Measurements from ENCODE around the gene FUT7. TPM values are rescaled to one million over a fixed set of nuclear protein-coding genes. Genes with fewer than 3 reads are reported as not detected.

The FUT7 gene
- total RNA-seq, 1 experiment from 2014 or later: not detected

DNA sequence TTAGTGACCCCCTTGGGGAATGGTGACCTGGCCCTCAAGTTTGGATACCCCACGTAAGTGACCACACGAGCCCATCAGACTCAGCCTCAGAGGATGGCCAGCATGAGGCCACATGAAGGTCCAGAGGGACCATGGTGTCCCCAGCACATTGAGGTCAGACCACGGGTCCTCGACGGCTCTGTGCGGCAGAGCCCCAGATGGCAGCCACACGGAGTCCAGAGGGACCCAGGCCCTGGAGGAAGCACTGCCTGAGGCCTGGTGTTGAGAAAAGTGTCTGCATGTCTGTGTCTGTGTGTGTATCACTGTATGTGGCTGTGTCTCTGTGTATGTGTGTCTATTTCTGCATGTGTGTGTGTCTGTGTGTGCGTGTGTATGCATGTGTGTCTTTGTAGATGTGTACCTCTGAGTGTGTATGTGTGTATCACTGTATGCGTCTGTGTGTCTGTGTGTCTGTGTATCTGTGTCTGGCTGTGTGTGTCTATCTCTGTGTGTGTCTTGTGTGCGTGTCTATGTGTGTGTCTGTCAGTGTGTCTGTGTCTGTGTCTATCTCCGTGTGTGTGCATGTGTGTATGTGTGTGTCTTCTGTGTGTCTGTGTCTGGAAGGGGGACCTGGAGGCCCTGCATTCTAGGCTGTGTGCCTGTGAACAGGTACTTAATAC lies 48.1 kb downstream of the FUT7 start:
- no peak for DNase-seq (ENCODE audit: low read depth)

DNA sequence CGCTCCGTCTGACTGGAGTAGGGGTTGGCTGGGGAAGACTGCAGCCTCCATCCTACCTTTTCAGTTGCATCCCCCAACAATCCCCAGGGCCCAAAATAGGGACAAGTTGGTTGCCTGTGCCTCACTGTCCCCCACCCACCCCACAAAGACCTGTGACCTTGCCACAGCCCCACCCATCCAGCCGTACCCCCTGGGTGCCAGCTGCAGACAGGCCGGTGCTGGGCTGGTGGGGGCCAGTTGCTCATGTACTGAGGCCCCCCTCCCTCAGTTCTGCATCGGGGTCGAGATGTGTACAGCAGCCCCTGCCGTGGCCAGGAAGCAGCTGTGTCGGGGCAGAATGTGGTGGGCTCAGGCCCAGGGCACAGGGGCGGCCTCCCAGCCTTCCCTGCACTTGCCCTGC lies 48.7 kb downstream of the FUT7 start:
- no peak for DNase-seq (ENCODE audit: low read depth)

DNA sequence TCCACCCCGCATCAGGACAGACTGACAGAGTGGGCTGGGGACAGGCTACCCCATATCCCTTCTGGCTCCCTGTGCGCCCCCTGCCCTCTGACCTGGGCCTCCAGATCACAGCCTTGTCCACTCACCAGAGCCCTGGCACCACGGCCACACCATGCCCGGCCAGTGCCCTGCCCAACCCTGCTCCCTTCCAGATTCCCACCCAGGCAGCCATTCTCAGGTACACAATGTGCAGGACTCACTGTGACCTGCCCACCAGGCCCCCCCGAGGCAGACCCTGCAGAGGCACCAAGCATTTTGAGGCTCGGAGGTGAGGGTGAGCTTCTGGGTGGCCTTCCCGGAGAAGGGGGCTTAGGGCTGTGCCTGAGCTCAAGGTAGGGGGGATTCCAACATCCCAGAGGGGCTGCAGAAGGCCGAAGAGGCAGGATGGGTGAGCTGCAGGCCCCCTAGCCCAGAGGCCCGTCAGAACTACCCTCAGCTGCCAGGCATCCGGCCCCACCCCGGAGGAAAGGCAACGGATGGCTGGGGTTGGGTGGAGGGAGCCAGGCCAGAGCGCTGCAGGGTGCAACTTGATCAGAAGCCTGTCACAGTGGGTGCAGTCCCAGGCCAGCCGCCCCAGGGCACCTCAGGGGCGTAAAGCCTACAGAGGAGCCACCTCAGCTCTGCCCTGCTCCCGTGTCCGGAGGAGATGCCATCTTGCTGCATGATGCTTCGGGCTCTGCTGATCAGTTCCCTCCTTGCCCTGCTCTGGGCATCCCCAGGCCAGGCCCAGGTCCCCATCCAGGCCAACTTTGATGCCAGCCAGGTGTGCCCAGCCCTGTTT lies 49.4 kb downstream of the FUT7 start, which contains the start of gene LCNL1:
Gene LCNL1 (plus strand): TSS at position 762 of the 820 bp plus-strand sequence. CDS start 594 bp downstream, outside the sequence.
- no peak for DNase-seq (ENCODE audit: low read depth)

DNA sequence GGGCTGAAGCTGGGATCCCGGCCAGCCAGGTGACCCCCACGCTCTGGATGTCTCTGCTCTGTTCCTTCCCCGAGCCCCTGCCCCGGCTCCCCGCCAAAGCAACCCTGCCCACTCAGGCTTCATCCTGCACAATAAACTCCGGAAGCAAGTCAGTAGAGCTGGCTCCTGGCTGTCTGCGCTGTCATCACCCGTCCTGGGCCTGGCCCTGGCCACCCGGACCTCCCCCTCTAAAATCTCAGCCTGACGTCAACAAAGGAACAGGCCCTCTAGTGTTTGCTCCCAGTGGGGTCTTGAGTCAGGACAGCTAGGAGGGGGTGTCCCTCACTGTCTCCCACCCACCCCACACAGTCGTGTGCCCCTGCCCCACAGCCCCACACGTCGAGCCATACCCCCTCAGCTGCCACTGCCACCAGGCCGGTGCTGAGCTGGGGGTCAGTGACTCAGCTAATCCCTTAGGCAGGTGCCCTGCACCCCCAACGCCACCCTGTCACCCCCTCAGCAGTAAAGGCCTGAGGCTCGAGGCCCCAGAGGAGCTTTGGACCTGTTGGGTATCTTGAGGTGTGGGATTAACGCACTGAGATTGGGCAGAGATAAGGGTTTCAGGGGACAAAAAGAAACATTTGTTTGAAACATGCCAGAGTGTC lies 50.2 kb downstream of the FUT7 start:
- no peak for DNase-seq (ENCODE audit: low read depth)

DNA sequence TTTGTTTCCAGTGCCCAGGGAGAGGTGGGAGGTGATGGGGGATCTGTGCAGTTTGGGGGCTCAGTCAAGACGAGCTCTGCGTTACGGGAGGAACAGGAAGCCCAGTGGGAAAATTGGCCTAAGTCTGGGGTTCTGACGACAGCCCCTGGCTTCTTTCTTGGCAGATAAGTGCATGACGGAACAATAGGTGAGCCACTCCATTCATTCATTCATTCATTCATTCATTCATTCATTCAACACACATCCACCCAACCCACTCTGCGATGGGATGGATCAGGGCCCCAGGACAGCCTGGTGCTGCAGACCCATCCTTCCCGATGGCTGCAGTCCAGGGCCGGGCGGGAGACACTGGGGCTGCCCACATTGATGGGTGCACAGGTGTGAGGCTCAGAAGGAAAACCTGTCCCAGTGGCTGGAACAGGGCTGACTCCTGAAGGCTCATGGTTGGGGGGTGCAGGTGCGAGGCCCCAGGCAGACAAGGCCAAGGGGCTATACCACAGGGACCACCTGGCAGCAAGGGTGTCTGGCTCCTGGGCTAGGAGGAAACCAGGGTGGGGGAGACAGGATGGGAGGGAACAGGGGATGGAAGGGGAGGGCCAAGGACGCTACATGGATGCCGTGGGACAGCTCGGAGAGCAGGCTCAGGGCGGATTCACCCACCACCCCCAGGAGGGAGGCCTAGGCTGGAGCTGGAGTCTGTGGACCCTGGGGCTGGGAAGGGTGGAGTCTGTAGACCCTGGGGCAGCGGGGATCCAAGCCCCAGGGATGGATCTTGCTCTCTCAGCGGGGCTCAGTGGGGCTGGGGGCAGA lies 51.0 kb downstream of the FUT7 start:
- DNase-seq (ENCODE audit: low read depth): no peak

Other genes starting within 250 kb of the FUT7 start
- 46.9 and 61.6 TPM in 2 replicates for gene TMEM141, start 240.7 kb downstream of the FUT7 start, total RNA-seq (2014; rRNA removed; shearing (Covaris generic))
- 0.23 TPM in 1 of 2 replicates, not detected in the other for gene CCDC183, start 235.8 kb downstream of the FUT7 start, total RNA-seq (2014; rRNA removed; shearing (Covaris generic))
- gene RABL6, start 224.1 kb downstream of the FUT7 start, total RNA-seq (2014; rRNA removed; shearing (Covaris generic)): 64.7 and 69.4 TPM in 2 replicates
- gene AJM1, start 189.6 kb downstream of the FUT7 start, total RNA-seq (2014; rRNA removed; shearing (Covaris generic)): 0.18 and 0.74 TPM in 2 replicates
- gene PHPT1, start 182.7 kb downstream of the FUT7 start, total RNA-seq (2014; rRNA removed; shearing (Covaris generic)): 67.5 and 92.7 TPM in 2 replicates
- gene MAMDC4, start 179.7 kb downstream of the FUT7 start, total RNA-seq (2014; rRNA removed; shearing (Covaris generic)): 2.1 and 6.1 TPM in 2 replicates
- 379 and 424 TPM in 2 replicates for gene EDF1, start 165.8 kb downstream of the FUT7 start, total RNA-seq (2014; rRNA removed; shearing (Covaris generic))
- gene TRAF2, start 145.6 kb downstream of the FUT7 start, total RNA-seq (2014; rRNA removed; shearing (Covaris generic)): 25.4 and 34.6 TPM in 2 replicates
- 98.8 and 99.2 TPM in 2 replicates for gene FBXW5, start 87.3 kb downstream of the FUT7 start, total RNA-seq (2014; rRNA removed; shearing (Covaris generic))
- gene C8G, start 86.8 kb downstream of the FUT7 start, total RNA-seq (2014; rRNA removed; shearing (Covaris generic)): 1.2 TPM in 1 of 2 replicates, not detected in the other
- gene LCN12, start 79.8 kb downstream of the FUT7 start, total RNA-seq (2014; rRNA removed; shearing (Covaris generic)): not detected in 2 replicates
- not detected in 2 replicates for gene PTGDS, start 54.6 kb downstream of the FUT7 start, total RNA-seq (2014; rRNA removed; shearing (Covaris generic))
- not detected in 2 replicates for gene LCNL1, start 49.1 kb downstream of the FUT7 start, total RNA-seq (2014; rRNA removed; shearing (Covaris generic))
- gene PAXX, start 39.7 kb downstream of the FUT7 start, total RNA-seq (2014; rRNA removed; shearing (Covaris generic)): 60.5 and 66.9 TPM in 2 replicates
- 0.18 and 3.9 TPM in 2 replicates for gene CLIC3, start 35.5 kb downstream of the FUT7 start, total RNA-seq (2014; rRNA removed; shearing (Covaris generic))
- gene ABCA2, start 3.9 kb downstream of the FUT7 start, total RNA-seq (2014; rRNA removed; shearing (Covaris generic)): 1.2 and 2.2 TPM in 2 replicates
- 15.9 and 17.4 TPM in 2 replicates for gene NPDC1, start 14.1 kb upstream of the FUT7 start, total RNA-seq (2014; rRNA removed; shearing (Covaris generic))
- gene ENTPD2, start 22.0 kb upstream of the FUT7 start, total RNA-seq (2014; rRNA removed; shearing (Covaris generic)): not detected in 2 replicates
- gene SAPCD2, start 38.5 kb upstream of the FUT7 start, total RNA-seq (2014; rRNA removed; shearing (Covaris generic)): 69.8 and 86.6 TPM in 2 replicates
- 6.1 and 12.4 TPM in 2 replicates for gene UAP1L1, start 45.4 kb upstream of the FUT7 start, total RNA-seq (2014; rRNA removed; shearing (Covaris generic))
- 57.5 and 61.9 TPM in 2 replicates for gene MAN1B1, start 54.9 kb upstream of the FUT7 start, total RNA-seq (2014; rRNA removed; shearing (Covaris generic))
- 23.0 and 35.4 TPM in 2 replicates for gene DPP7, start 82.6 kb upstream of the FUT7 start, total RNA-seq (2014; rRNA removed; shearing (Covaris generic))
- gene GRIN1, start 107.1 kb upstream of the FUT7 start, total RNA-seq (2014; rRNA removed; shearing (Covaris generic)): 0.06 TPM in 1 of 2 replicates, not detected in the other
- gene LRRC26, start 138.0 kb upstream of the FUT7 start, total RNA-seq (2014; rRNA removed; shearing (Covaris generic)): not detected in 2 replicates
- gene TMEM210, start 140.0 kb upstream of the FUT7 start, total RNA-seq (2014; rRNA removed; shearing (Covaris generic)): not detected in 2 replicates
- 11.3 and 23.5 TPM in 2 replicates for gene ANAPC2, start 156.5 kb upstream of the FUT7 start, total RNA-seq (2014; rRNA removed; shearing (Covaris generic))
- gene SSNA1, start 156.6 kb upstream of the FUT7 start, total RNA-seq (2014; rRNA removed; shearing (Covaris generic)): 169 and 188 TPM in 2 replicates
- gene TPRN, start 168.7 kb upstream of the FUT7 start, total RNA-seq (2014; rRNA removed; shearing (Covaris generic)): 11.7 and 12.8 TPM in 2 replicates
- gene TMEM203, start 173.6 kb upstream of the FUT7 start, total RNA-seq (2014; rRNA removed; shearing (Covaris generic)): 62.3 and 65.4 TPM in 2 replicates
- gene NDOR1, start 173.6 kb upstream of the FUT7 start, total RNA-seq (2014; rRNA removed; shearing (Covaris generic)): 14.3 and 15.3 TPM in 2 replicates
- gene RNF208, start 190.2 kb upstream of the FUT7 start, total RNA-seq (2014; rRNA removed; shearing (Covaris generic)): not detected in 2 replicates
- gene CYSRT1, start 193.1 kb upstream of the FUT7 start, total RNA-seq (2014; rRNA removed; shearing (Covaris generic)): 0.91 TPM in 1 of 2 replicates, not detected in the other
- 0.21 TPM in 1 of 2 replicates, not detected in the other for gene RNF224, start 195.4 kb upstream of the FUT7 start, total RNA-seq (2014; rRNA removed; shearing (Covaris generic))
- not detected in 2 replicates for gene SLC34A3, start 198.8 kb upstream of the FUT7 start, total RNA-seq (2014; rRNA removed; shearing (Covaris generic))
- 294 and 321 TPM in 2 replicates for gene TUBB4B, start 209.2 kb upstream of the FUT7 start, total RNA-seq (2014; rRNA removed; shearing (Covaris generic))
- not detected in 2 replicates for gene STPG3, start 219.2 kb upstream of the FUT7 start, total RNA-seq (2014; rRNA removed; shearing (Covaris generic))
- 62.2 and 74.7 TPM in 2 replicates for gene NELFB, start 223.2 kb upstream of the FUT7 start, total RNA-seq (2014; rRNA removed; shearing (Covaris generic))
- 13.4 and 18.7 TPM in 2 replicates for gene TOR4A, start 245.6 kb upstream of the FUT7 start, total RNA-seq (2014; rRNA removed; shearing (Covaris generic))